GM21367 (cell line): ENCODE data around the gene SIGLEC7.
A peak's percentile ranks its signal among the peaks of the same experiment; 100 is the strongest.

Experiments
- ATAC-seq: cut with Tn5 transposase; IDR thresholded peaks from one replicate; pipeline ENCODE4 v1.9.1; 2021; ENCODE audit not compliant: unreplicated experiment

Gene SIGLEC7

DNA sequence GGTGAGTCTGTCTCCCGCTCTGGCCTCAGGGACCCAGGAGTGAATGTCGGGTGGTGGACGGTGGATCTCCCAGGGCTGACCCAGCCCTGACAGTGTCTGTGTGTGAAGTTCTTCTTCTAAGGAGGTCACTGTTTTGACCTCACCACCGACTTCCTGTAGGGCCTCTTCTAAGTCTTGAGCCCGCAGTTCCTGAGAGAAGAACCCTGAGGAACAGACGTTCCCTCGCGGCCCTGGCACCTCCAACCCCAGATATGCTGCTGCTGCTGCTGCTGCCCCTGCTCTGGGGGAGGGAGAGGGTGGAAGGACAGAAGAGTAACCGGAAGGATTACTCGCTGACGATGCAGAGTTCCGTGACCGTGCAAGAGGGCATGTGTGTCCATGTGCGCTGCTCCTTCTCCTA is at the start of gene SIGLEC7:
TSS of gene SIGLEC7 (plus strand) at position 183 of the 400 bp plus-strand sequence. CDS start at position 252, 69 bp downstream.
- no peak for ATAC-seq

DNA sequence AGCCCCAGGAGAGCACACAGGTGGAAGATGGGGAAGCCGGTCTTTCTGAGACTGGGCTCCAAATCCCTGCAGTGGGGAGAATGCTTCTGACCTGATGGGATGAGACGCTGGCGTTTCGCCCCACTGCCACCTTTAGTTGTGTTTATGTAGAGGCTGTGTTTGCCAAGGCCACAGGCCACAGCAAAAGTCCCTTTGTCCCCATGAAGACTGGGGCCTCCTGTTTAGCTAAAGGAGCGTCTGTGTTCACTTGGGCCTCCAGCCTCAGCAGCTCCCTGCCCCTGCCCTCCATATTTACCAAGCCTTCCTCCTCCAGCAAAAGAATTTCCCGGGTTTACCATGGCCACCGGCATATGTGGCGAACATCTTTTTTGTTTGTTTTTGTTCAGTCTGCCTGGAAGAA is 49.0 kb upstream of the SIGLEC7 start:
- no peak for ATAC-seq

DNA sequence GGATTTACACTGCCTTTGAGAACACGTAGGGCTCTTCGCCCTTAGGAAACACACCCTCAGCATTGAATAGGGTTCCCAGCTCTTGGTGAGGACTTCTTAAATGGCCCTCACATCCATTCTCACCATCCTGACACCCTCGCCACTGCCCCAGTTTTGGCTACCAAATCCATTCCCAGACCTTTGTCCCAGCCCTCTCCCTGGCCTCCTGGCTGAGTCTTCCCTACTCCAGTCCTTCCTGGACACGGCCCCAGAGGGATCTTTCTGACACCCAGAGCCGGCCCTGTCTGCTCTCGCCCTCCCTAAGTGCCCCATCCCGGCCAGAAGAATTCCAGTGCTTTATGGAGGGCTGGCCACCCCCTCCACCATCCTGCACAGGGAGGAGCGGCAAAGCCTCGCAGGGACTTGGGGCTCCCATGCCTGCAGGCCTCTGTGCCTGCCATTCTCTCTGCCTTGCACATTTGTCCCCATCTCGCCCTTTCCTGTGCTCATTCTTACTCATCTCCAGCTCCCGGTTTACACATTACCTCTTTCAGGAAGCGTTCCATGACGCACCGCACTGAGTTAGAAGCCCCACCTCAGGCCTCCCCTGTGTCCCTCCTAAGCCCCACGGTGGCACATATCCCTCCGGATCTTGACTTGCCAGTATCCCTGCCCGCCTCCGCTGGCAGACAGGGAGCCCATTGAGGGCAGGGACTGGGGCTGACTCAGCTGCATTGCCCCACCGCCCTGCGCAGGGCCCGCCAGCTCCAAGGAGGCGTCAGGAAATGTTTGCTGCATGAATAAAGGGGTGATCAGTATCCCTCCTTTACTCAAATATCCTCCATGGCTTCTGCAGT is 48.4 kb upstream of the SIGLEC7 start:
- no peak for ATAC-seq

DNA sequence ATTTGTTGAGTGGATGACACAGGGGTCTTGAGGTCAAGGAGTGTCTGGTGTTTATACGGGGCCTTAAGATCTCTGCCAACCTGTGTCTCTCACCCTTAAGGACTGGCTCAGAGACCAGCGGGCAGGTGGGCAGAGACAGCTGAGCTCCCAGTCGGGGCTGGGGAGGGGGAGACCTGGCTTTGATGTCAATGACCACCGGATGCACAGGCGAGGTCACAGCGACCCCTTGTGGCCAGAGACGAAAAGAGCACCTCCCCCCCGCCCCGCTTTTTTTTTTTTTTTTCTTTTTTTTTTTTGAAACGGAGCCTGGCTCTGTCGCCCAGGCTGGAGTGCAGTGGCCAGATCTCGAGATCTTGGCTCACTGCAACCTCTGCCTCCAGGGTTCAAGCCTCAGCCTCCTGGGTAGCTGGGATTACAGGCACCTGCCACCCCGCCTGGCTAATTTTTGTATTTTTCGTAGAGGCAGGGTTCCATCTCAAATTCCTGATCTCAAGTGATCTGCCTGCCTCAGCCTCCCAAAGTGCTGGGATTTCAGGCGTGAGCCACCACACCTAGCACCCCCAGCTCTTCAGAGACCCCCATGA is 47.3 kb upstream of the SIGLEC7 start:
- ATAC-seq = no peak

DNA sequence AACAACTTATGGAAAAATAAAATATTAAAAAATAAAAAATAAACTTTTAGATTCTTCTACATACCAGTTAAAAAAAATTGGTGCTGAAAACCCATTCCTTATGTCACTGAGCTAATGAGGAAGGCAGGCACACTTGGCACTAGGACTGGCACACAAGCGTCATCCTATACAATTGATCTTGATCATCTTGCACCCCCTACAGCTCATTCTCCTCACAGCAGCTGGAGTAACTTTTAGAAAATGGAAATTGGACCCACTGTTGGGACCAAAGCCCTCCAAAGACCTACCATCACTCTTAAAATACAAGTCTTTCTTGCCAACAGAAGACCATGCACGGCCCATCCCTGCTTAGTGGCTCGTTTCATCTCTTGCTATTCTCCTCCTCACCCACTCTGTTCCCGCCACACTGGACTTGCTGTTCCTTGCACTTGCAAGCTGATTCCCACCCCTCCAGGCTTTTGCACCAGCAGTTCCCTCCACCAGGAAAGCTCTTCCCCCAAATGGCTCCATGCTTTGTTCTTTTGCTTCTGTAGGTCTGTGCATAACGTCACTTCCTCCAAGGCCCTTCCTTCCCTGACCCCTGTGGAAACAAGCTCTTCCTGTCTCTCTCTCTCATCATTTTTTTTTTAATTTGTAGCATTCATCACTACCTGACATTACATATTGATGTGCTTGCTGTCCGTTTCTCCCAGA is 45.5 kb upstream of the SIGLEC7 start:
- ATAC-seq = no peak

DNA sequence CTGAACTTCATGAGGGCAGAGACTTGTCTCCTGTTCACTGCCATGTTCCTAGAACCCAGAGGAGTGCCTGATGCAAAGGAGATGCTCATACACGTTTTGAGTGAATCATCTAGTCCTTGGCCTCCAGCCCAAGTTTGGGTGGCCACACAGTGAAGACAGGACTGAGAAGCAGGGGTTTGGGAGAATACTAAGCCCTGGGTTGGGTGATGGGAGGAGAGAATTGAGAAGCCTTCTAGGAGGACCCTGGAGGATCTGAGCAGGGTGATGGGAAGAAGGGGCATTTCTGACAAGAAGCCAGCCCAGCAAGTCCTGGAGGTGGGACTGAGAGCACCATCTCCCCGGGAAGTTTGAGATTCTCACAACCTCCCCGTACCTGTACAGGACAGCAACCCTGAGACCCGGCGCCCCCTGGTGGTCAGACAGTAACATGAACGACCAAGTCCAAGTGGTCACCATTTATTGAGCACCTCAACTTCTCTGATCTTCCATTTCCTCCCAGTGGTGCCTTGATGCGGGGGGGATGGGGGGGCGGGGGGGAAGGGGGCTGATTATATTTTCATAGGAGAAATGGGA is 44.8 kb upstream of the SIGLEC7 start:
- ATAC-seq = no peak

DNA sequence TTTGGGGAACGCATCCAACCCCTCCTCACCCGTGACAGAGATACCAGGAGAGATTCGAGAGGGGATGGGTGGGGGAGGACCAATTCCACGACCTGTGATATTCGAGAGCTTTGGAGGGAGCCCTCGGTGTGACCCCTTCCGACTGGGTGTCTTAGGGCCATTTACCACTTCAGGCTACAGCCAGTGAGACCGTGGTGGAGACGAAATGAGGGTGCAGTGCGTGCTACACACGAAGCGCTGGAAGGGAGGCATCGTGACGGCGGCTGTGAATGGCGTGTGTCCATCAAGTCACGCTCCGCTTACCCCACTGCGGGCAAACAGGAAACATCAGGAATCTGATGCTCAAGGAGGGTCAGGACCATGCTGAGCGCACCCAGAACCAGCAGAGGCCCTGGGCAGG is 44.3 kb upstream of the SIGLEC7 start:
- ATAC-seq = no peak

DNA sequence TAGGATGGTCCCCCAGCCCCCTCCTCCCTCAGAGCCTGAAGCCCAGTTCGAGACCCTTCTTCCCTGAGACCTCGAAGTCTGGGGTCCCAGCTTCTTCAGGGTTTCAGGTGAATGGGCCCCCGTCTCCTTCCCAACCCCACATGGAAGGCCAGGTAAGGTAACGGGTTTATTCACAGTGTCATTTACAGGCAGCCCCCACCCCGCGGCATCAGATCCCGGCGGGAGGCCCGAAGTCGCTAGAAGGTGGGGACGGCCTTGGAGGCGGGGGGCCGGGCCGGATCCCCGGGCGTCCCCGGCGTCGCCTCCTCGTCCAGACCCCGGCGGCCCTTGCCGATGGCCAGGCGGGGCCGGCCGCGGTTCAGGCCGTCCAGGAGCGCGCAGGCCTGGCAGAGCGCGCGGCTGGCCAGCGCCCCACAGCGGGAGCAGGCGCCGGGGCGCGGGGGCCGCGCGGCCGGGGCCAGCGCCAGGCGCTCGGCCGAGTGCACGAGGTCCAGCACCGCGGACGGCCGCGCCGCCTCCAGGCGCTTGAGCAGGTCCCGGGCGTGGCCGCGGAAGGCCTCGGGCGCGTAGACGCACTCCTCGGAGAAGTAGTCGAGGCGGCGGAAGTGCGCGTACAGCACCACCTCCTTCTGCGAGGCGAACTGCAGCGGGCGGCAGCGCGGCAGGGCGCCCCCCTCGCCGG is 43.6 kb upstream of the SIGLEC7 start:
- ATAC-seq = no peak

DNA sequence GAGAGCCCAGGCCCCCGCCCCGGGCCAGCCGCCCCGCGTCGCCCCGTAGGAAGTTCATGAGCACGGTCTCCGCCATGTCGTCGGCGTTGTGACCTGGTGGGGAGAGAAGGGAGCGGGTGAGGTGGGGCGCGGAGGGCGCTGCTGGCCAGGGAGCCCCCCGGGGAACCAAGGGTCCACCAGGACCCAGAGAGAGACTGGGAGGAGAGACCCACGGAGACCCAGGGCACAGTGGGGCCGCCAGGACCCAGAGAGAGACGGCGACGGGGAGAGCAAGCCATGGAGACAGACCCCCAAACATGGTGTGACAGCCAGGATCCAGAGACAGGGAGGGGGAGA is 43.1 kb upstream of the SIGLEC7 start:
- no peak for ATAC-seq

DNA sequence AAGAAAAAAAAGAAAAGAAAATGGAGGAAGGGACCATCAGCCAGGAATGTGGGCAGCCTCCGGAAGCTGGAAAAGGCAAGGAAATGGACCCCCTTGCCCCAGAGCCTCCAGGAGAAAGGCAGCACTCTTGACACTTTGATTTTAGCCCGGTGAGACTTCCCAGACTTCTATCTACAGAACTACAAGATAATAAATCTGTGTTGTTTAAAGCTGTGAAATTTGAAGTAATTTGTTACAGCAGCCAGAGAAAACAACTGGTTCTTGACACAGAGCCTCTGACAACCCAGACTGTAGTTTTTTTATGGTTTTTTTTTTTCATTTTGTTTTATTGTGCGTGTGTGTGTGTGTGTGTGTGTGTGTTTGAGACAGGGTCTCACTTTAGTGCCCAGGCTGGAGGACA is 41.5 kb upstream of the SIGLEC7 start:
- ATAC-seq = no peak

DNA sequence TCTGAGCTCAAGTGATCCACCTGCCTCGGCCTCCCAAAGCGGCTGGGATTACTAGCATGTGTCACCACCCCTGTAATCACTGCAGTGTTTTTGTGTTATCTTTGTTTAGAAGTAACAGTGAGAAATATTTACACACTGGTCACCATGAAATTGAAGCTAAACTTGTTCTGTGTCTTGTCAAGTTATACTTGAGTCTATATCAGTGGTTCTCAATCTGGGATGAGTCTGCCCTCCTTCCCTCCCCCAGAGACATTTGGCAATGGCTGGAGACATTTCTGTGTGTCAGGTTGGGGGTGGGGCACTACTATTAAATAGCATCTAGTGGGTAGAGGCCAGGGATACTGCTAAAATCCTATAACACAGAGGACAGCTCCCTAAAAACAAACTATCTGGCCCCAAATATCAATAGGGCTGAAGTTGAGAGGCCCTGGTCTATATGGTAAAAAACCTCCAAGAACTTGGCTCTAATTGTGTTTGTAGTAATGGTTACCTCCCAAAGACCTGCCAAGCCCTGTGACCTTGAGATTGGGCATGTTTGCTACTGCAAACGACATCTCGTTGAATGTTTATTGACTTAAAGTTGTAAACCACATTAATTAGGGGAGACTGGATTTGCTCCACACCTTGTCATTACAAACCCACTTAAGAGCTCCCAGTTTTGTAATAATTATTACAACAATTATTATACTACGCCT is 40.8 kb upstream of the SIGLEC7 start:
- ATAC-seq = no peak

DNA sequence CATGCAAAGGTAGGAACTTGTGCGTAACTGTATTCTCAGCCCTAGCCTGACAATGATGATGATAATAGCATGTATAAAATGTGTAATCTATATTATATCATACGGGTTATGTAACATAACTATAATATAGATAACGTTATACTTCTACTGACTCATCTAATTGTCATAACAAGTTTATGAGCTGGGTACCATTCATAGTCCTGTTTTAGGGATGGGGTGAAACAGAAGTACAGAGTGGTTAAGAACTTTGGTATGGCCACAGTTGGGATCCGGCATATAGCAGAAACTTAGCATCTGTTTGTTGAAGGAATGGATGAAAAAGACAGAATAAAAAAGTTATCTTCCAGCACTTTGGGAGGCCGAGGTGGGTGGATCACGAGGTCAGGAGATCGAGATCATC is 39.1 kb upstream of the SIGLEC7 start:
- no peak for ATAC-seq

DNA sequence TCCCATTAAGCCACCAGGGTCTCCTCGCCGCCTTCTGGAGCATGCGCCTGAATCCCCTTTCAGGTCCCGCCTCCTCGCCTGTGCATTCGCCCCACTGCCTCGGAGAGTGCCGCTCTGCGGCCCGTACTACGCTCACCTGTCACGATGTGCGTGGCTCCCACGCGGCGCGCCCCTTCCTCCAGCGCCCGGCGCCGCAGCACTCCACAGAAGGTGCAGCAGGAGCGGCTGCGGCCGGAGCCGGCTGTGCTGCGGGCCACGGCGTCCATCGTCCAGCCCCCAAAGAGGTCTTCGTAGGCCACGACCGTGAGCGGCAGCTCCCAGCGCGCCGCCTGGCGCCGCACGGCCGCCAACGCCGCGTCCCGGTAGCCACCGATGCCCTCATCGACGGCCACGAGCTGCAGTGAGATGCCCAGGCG is 38.2 kb upstream of the SIGLEC7 start:
- ATAC-seq = no peak

DNA sequence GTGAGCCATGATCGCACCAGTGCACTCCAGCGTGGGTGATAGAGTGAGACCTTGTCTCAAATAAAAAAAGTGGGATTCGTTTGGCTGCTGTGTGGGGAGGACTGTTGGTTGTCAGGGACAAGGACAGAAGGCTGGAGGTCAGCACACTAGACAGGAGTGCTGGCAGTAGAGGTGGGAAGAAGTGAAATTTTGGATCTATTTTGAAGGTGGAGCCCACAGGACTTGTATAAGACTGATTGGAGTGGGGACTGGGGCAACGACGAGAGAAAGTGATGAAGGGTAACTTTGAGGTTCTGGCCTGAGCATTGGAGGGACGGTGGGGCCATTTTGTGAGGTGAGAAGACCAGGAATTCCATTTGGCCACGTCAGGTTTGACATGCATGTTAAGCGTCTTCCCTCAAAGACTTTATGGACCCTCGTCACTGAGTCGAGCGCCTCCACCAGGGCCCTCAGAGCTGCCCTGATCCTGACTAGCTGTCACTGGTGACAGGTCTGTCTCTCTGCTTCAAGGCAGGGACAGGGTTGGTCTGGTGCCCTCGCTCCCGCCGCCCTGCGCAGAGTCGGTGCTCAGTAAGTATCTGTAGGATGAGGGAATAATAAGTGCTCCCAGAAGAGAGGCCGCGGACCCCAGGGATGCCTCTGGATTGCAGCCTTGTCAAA is 34.6 kb upstream of the SIGLEC7 start:
- no peak for ATAC-seq

DNA sequence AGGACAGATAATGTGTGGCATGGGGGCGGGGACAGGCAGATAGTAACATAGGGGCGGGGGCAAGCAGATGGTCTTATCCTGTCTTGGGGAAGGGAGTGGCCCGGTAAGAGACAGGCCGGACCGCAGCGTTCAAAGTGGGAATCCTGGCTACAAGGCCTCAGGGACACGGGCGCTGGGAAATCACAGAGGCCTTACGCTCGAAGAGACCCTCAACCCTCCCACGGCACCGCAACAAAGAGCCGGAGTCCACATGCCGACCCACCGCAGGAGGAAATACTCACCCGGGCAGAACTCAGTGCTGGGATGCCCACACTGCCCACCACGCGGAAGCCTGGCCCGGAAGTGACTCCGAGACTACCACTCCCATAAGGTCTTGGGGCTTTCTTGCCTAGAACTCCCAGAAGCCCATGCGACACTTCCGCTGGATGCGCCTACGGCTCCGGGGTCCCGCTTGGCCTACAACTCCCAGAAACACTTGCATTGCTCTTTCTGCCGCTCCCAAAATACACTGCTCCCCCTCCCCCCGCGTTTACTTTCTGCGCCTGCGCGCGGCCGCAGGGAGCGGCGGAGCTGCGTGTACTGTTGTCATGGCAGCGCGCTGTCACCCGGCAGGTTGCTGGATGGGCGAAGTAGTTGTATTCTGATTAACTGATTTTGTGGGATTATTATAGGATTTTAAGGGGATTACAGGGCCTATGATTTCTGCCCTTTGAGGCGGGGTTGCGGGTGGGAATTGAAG is 33.9 kb upstream of the SIGLEC7 start, which contains the start of gene CTU1:
TSS of gene CTU1 (minus strand) at position 344 of the 739 bp plus-strand sequence. CDS start 3,840 bp downstream, outside the sequence.
- peak; percentile 90 for ATAC-seq

DNA sequence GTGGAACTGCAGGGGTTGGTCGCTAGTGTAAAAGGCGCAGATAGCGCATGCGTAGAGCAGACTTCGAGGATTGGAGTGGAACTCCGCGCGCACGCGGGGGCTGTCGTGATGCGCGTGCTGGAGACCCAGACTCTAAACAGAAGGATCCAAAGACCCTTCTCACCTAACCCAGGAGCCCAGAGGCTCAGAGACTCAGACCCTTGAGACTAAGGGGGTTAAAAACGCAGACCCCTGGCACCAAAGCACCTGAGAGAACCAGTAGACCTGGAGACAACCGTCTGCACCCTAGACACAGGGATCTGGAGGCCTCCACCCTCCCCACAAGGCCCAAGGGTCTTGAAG is 33.3 kb upstream of the SIGLEC7 start:
- ATAC-seq = peak; percentile 16

DNA sequence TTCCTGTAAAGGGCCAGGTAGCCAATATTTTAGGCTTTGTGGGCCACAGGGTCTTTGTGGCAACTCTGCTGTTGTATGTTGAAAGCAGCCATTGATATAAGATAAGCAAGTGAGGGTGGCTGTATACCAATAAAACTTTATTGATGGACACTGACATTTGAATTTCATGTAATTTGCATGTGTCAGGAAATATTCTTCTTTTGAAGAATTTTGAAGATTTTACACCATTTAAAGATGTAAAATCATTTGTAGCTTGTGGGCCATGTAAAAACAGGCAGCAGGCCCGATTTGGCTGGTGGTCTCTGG is 31.5 kb upstream of the SIGLEC7 start:
- no peak for ATAC-seq

DNA sequence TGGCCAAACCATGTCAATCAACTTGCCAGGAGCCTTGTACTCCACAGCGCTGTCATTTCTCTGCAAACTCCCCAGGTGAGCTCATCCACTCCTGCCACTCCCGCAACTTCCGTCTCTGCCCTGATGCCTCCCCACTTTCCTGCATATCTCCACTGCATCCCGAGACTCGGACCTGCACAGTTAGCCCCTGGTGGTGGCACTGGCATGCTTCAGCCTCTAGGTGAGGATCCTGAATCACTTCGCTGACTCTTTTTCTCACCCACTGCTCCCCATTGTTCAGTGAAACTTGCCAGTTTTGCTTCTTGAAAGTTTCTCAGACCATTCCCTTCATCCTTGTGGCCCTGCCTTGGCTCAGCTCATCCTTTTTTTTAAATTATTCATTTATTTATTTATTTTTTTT is 30.5 kb upstream of the SIGLEC7 start:
- no peak for ATAC-seq

DNA sequence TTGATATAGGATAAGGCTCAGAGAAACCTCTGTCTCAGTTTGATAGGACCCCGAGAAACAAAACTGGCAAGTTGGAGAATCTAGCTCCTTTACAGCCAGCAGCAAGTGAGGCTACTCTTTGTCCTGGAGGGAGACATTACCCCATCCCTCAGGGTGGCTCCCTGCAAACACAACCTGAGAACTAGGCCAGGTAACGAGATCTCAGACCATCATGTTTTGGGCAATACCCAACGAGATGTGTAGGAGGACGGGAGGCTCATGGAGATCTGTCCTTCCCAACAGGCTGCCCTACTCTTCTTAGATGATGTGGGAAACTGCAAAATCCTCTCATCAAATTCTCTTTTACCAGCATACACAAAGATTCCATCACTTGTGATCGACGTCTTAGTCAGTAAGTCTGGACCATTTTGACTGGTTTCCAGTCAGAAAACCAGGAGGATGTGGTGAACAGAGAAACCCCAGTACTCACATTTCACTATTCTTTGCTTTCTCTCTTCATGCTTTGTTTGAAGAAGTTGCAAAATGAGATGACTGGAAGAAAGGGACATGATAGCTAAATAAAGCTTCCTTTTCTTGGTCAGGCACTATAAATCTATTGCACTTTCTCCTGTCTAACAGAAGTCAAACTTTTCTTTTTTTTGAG is 27.9 kb upstream of the SIGLEC7 start:
- ATAC-seq = no peak
